Common myeloid progenitor, CD34-positive (primary cell): ENCODE data around the gene DAGLA.
"Not testable (repeated sequence)": the region's sequence is repeated elsewhere in the genome, so short reads cannot be mapped to it uniquely, and the experiment has no call there.

Experiments
- CTCF ChIA-PET: fragments of 350-600 bp; sonication (Branson Sonifier 250); formaldehyde crosslinking; loops from one replicate; lab custom pipeline; 2021; ENCODE audit warnings: antibody characterized with exemption; lab: Charles Lee
- POLR2A ChIA-PET: fragments of 350-600 bp; sonication (Branson Sonifier 250); formaldehyde crosslinking; loops from one replicate; lab custom pipeline; 2021; ENCODE audit warnings: antibody characterized with exemption; lab: Charles Lee
- DNase-seq, 3 donors: peaks; one replicate each; pipeline versions ENCODE4 v3.0.0 to v3.0.0-alpha.2; 2013
- H3K27ac ChIP-seq, 2 experiments: 1 replicate in 1 of 2; 2 replicates in 1 of 2; pipeline ENCODE4 v1.7.0; 2013; ENCODE audit warnings: inconsistent platforms in 2 of 2, low read length in 2 of 2, mild to moderate bottlenecking in 2 of 2, low read depth in 1 of 2, moderate library complexity in 1 of 2; ENCODE audit not compliant: severe bottlenecking in 2 of 2, insufficient read depth in 1 of 2, poor library complexity in 1 of 2
- H3K27me3 ChIP-seq, 5 experiments: replicated peaks in 2 of 5; 1 replicate in 3 of 5; 2 replicates in 2 of 5; pipeline versions ENCODE4 v1.6.1 to v1.7.0; 2013; ENCODE audit warnings: low read length in 4 of 5, mild to moderate bottlenecking in 2 of 5, moderate library complexity in 2 of 5, inconsistent platforms in 1 of 5; ENCODE audit not compliant: insufficient read depth in 5 of 5, control insufficient read depth in 4 of 5
- H3K36me3 ChIP-seq, 4 experiments: 1 replicate in 2 of 4; 2 replicates in 2 of 4; pipeline versions ENCODE4 v1.6.1 to v1.7.0; 2013; ENCODE audit warnings: low read length in 3 of 4, control low read depth in 1 of 4, mild to moderate bottlenecking in 1 of 4; ENCODE audit not compliant: control insufficient read depth in 4 of 4, insufficient read depth in 4 of 4
- H3K4me1 ChIP-seq, 4 experiments: 1 replicate in 3 of 4; 2 replicates in 1 of 4; pipeline versions ENCODE4 v1.6.1 to v1.7.1; 2013; ENCODE audit warnings: low read length in 3 of 4, mild to moderate bottlenecking in 3 of 4, control low read depth in 1 of 4, inconsistent platforms in 1 of 4, moderate library complexity in 1 of 4; ENCODE audit not compliant: control insufficient read depth in 4 of 4, insufficient read depth in 4 of 4; ENCODE audit errors: control extremely low read depth in 1 of 4
- H3K4me3 ChIP-seq, 7 experiments: 1 replicate in 4 of 7; 2 replicates in 3 of 7; pipeline versions ENCODE4 v1.5.1 to v1.7.0; 2013; ENCODE audit warnings: mild to moderate bottlenecking in 7 of 7, low read length in 6 of 7, moderate library complexity in 6 of 7, inconsistent platforms in 2 of 7, low read depth in 2 of 7, control low read depth in 1 of 7; ENCODE audit not compliant: insufficient read depth in 4 of 7, control insufficient read depth in 1 of 7; ENCODE audit errors: extremely low read depth in 1 of 7
- H3K9me3 ChIP-seq, 5 experiments: 1 replicate in 4 of 5; 2 replicates in 1 of 5; pipeline versions ENCODE4 v1.6.1 to v1.7.1; 2013; ENCODE audit warnings: low read length in 4 of 5, mild to moderate bottlenecking in 2 of 5, inconsistent platforms in 1 of 5, low read depth in 1 of 5, moderate library complexity in 1 of 5; ENCODE audit not compliant: control insufficient read depth in 4 of 5, insufficient read depth in 2 of 5; ENCODE audit errors: control extremely low read depth in 1 of 5
- WGBS: methylation state at CpG from one replicate; pipeline ENCODE4 v1.1.5; 2013; ENCODE audit not compliant: insufficient coverage; 5-methylcytosine and 5-hydroxymethylcytosine counted together

DAGLA gene

DNA sequence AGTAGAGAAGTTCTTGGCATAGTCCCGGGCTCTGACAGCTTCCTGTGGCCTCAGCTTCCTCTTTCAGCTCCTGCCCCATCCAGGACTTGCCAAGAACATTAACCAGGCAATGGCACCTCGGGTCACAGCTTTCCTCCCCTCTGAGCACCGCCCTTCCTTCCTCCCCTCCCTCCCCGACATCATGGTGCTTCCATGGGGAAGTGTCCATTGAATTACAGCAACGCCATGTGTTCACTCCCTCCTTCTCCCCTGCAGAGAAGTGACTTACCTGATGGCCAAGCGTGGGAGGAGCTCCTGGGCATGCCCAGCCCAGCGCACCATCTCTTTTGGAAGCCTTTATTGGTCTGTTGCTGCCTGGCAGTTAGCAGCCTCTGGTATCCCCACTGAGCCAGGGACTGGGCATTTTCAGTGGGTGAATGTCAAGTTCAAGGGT is 25.8 kb upstream of the DAGLA start:
- WGBS, result 29% methylated on average over 7 of the region's 7 CpGs
- peak overlapping the region in 1 of 7 experiments; percentile 24 for H3K4me3 ChIP-seq
- CTCF ChIA-PET, result interaction anchor here (0.7 to 1.3 kb wide), 5 partner anchors 9 to 29 kb away, joined by 3 to 8 read pairs (median 3); no protein-coding TSS in a partner anchor
- H3K9me3 ChIP-seq, result no peaks in the 10 kb centered on the region
- peak; percentile 47 to 83 (median 82) for DNase-seq
- H3K27ac ChIP-seq, result no peak overlapping the region
- H3K4me1 ChIP-seq, result peaks cover 0 to 33% (median 14%) of the 10 kb centered on the region in 4 experiments
- POLR2A ChIA-PET, result no interaction called here
- H3K27me3 ChIP-seq, result no peaks in the 10 kb centered on the region
- no peaks in the 10 kb centered on the region for H3K36me3 ChIP-seq

- not testable (repeated sequence) for H3K36me3 ChIP-seq, H3K27me3 ChIP-seq, H3K4me3 ChIP-seq, H3K9me3 ChIP-seq, DNase-seq, H3K27ac ChIP-seq
- ChIA-PET POLR2A (interaction anchor here (0.7 kb wide), 1 partner anchor 28 kb away, joined by 3 read pairs; no protein-coding TSS in a partner anchor), CTCF (interaction anchor here (1.8 kb wide), 1 partner anchor 13 kb away, joined by 5 read pairs; no protein-coding TSS in a partner anchor)
- peaks cover 0 to 33% (median 14%) of the 10 kb centered on the region in 4 experiments for H3K4me1 ChIP-seq
- WGBS, result 100% methylated on average over 3 of the region's 17 CpGs
Observed at GRCh38 chr11:61655266-61656159, 24.7 kb upstream of the DAGLA start.

DNA sequence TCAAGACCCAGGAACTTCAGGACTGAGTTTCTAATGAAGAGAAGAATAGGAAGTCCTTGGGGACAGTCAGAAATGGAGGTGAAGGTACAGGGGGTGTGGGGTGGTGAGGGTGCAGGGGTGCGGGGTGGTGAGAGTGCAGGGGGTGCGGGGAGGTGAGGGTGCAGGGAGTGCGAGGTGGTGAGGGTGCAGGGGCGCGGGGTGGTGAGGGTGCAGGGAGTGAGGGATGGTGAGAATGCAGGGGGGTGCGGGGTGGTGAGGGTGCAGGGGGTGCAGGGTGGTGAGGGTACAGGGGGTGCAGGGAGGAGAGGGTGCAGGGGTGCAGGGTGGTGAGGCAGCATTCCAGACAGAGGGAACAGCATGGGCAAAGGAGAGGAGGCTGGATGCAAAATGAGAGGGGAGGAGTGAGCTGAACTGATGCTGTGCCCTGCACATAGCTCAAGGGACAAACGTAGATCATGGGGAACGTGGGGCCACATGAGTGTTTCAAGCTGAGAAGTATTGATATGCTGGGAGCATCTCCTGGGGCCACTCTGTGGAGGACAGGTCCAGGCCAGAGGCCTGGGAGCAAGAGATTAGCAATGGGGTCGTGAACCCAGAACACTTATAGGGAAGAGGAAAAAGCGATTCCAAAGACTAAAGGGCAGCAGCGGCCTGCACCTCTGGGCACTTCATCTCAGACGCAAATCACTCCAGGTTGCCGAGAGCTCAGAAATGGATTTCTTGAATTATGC is 23.7 kb upstream of the DAGLA start:
- ChIA-PET POLR2A (interaction anchor here (0.7 kb wide), 1 partner anchor 27 kb away, joined by 3 read pairs; no protein-coding TSS in a partner anchor), CTCF (interaction anchor here (1.8 kb wide), 1 partner anchor 12 kb away, joined by 5 read pairs; no protein-coding TSS in a partner anchor)
- no peak for DNase-seq
- Histone ChIP-seq H3K9me3 (no peaks in the 10 kb centered on the region), H3K27ac (no peak overlapping the region), H3K4me1 (peaks cover 0 to 28% (median 14%) of the 10 kb centered on the region in 4 experiments), H3K36me3 (no peaks in the 10 kb centered on the region), H3K27me3 (no peaks in the 10 kb centered on the region), H3K4me3 (no peak overlapping the region)
- WGBS, result 91% methylated on average over 11 of the region's 13 CpGs

DNA sequence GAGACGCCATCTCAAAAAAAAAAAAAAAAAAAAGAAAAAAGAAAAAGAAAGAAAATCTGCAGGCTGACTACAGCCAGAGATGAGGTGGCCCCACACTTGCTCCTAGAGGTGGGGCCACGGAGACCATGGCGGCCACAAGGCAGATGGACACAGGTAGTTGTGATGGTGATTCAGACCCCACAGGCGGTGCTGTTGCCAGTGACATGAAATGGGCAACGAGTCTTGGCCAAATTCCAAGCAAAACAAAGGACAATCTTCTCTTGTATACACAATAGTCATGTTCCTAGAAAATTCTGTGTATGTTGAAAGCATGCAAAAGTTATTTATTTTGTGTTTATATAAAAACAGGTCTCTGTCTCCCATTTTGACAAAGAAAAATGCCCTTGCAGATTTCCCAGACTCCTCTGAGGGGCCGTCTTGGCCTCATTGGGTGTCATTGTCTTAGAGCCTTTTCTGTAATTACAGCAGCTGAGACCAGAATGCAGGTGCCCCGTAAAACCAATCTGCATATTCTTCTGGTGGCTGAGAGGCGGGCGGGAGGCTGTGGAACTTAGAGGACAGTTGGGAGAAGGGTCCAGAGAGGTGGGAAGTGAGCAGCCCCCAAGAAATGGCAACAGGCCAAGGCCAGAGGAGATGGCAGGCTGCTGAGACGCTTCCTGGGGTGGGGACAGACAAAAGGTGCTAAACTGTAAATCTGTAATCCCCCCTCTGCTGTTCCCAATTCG is 22.5 kb upstream of the DAGLA start:
- 97% methylated on average over 7 of the region's 11 CpGs for WGBS
- H3K27me3 ChIP-seq, result no peaks in the 10 kb centered on the region
- H3K36me3 ChIP-seq, result no peaks in the 10 kb centered on the region
- ChIA-PET POLR2A (no interaction called here), CTCF (interaction anchor here (1.8 kb wide), 1 partner anchor 11 kb away, joined by 5 read pairs; no protein-coding TSS in a partner anchor)
- H3K27ac ChIP-seq, result no peak overlapping the region
- H3K9me3 ChIP-seq, result no peaks in the 10 kb centered on the region
- no peak overlapping the region for H3K4me3 ChIP-seq
- no peak for DNase-seq
- peaks cover 0 to 23% (median 14%) of the 10 kb centered on the region in 4 experiments for H3K4me1 ChIP-seq

- Histone ChIP-seq H3K36me3 (no peaks in the 10 kb centered on the region), H3K9me3 (no peaks in the 10 kb centered on the region), H3K27me3 (no peaks in the 10 kb centered on the region), H3K4me1 (peaks cover 0 to 8% (median 1%) of the 10 kb centered on the region in 4 experiments), H3K4me3 (no peak overlapping the region), H3K27ac (no peak overlapping the region)
- no peak for DNase-seq
- CTCF ChIA-PET, result interaction anchor here (0.8 to 2.3 kb wide), 5 partner anchors 8 to 84 kb away, joined by 3 to 6 read pairs (median 3); no protein-coding TSS in a partner anchor
- 94% methylated on average over 7 of the region's 8 CpGs for WGBS
- POLR2A ChIA-PET, result no interaction called here
Observed at GRCh38 chr11:61659413-61660196, 20.6 kb upstream of the DAGLA start.

GRCh38 chr11:61660997-61661396 is 19.2 kb upstream of the DAGLA start:
- DNase-seq, H3K36me3 ChIP-seq, H3K27ac ChIP-seq, H3K4me3 ChIP-seq, H3K27me3 ChIP-seq, POLR2A ChIA-PET, H3K4me1 ChIP-seq, H3K9me3 ChIP-seq: not testable (repeated sequence)
- CTCF ChIA-PET, result interaction anchor here (0.6 kb wide), 1 partner anchor 619 kb away, joined by 3 read pairs; no protein-coding TSS in a partner anchor
- 95% methylated on average over 2 of the region's 4 CpGs for WGBS
